Spleen (tissue), 7 donors: Measurements from ENCODE around the gene TRIM14.

ENCODE experiments used
- POLR2AphosphoS5 ChIP-seq, 3 donors: sonication (generic); formaldehyde crosslinking; IDR thresholded peaks; one replicate each; pipeline ENCODE4 v1.5.1; 2017; ENCODE audit warnings: antibody characterized with exemption in 3 of 3
- TF ChIP-seq, protein P1 (sequence below), 11 experiments: fragments of 200-600 bp in 7 of 11; fragments of 450-650 bp in 4 of 11; sonication (generic) in 4 of 11; IDR thresholded peaks in 8 of 11; conservative IDR thresholded peaks in 3 of 11; 1 replicate in 7 of 11; 2 replicates in 4 of 11; pipeline versions ENCODE4 v1.4.0 to v1.8.0; 2016 to 2021; ENCODE audit warnings: antibody characterized with exemption in 11 of 11, inconsistent platforms in 4 of 11, mild to moderate bottlenecking in 1 of 11
- donor health status: DM: no; HTN: no; CAD: no; lungs with moderate emphysema.
- donor health status: DM: no; HTN: no; CAD: no.
- donor health status: DM: no; HTN: no; CAD: no.

DNA sequence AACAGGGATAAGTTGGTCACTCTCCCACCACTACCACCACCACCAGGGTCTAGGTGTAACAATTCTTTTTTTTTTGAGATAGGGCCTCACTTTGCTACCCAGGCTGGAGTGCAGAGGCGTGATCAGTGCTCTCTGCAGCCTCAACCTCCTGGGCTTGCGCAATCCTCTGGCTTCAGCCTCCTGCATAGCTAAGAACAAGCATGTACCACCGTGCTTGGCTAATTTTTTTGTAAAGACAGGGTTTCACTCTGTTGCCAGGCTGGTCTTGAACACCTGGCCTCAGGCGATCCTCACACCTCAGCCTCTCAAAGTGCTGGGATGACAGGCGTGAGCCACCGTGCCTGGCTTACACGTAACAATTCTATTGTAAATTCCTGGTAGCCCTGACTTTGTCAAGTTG lies 45.9 kb upstream of the TRIM14 start:
- TF ChIP-seq POLR2AphosphoS5 (IDR thresholded peaks at IDR 0.05): no peak
- TF ChIP-seq, protein P1, sequence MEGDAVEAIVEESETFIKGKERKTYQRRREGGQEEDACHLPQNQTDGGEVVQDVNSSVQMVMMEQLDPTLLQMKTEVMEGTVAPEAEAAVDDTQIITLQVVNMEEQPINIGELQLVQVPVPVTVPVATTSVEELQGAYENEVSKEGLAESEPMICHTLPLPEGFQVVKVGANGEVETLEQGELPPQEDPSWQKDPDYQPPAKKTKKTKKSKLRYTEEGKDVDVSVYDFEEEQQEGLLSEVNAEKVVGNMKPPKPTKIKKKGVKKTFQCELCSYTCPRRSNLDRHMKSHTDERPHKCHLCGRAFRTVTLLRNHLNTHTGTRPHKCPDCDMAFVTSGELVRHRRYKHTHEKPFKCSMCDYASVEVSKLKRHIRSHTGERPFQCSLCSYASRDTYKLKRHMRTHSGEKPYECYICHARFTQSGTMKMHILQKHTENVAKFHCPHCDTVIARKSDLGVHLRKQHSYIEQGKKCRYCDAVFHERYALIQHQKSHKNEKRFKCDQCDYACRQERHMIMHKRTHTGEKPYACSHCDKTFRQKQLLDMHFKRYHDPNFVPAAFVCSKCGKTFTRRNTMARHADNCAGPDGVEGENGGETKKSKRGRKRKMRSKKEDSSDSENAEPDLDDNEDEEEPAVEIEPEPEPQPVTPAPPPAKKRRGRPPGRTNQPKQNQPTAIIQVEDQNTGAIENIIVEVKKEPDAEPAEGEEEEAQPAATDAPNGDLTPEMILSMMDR (IDR thresholded peaks at IDR 0.05 in 8 of 11, conservative IDR thresholded peaks at IDR 0.05 in 3 of 11): no peak
